GM21447 (cell line): ENCODE measurements around the gene SEMA3C.

Experiments used
- ATAC-seq: cut with Tn5 transposase; IDR thresholded peaks from one replicate; pipeline ENCODE4 v1.9.1; 2021; ENCODE audit not compliant: unreplicated experiment

Gene SEMA3C

DNA sequence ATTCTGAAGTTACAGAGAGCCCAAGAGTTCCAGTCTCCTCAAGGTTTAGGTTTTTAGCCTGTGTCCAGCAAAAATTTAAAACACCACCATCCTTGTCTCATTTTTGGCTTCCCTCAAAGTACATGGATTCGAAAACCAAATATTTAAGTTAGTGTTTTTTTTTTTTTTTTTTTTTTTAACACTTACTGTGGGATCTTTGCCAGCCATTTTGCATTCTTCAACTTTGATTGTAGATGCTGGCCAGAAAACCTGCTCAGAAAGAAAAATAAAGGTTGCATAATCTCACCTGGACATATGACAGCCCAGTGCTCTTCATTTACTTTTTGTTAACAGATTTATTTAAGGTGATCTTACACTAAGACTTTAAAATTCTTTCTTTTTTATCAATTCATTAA is 91.6 kb downstream of the SEMA3C start:
- no peak for ATAC-seq

DNA sequence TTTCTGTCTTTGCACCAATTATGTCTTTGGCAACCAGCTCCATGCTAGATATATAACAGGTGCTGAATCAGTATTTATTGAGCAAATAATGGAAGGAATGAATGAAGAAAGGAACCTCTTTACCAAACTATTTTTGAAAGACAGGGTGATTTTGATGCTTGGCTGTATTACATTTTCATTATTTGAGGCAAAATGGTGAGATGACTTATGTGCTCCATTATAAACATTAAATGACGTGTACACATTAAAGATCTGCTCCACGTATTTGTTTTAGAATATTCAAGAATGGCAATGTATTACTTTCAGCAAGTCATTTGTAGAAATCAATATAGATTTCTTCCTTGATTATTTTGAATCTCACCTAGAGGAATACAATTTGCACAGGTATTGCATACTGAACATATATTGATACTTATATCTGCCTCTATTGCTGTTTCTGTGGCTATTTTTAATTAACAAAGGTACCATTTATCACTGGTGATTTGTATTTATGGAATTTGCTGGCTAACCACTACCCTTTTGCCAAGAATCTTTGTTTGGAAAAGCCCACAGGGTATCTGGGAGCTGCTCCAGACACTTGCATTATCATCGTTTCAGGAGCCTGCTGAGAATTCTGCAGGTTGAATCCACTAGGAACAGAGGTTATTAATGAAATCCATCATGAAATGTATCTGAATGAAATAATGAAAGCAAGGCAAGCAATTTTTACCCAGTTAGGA is 92.2 kb downstream of the SEMA3C start:
- no peak for ATAC-seq

DNA sequence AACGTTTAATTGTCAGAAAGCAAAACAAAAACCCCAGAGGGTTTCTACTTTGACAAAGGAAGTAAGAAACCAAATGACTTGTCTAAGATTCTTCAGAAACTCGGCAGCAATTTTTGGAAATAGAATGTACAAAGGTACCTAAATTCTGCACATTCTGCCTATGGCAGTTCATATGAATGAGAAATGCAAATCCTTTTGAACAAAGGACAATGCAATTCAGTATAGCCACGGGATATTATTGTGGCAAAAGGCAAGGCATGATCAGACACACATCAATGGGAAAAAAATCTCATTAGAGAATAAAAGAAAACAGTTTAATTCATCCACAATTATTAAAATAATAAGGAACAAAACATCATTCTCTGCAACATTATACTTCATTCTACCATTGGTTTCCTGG is 93.4 kb downstream of the SEMA3C start:
- no peak for ATAC-seq

DNA sequence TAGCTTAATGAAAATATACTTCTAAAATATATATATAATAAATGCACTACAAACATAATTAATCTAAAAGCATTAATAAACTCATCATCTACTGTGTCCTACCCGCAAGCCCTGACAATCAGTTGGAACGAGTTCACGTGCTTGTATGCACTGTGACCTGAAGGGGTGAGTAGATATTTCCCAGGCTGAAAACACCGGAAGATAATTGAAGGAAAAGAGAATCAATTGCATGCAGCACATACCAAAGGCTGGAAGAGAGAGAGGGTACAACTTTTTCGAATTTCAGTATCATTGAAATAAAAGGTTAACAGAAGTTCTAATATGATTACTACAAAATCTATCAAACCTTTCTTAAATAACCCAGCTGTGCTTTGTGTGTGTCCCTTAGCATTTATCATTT is 94.6 kb downstream of the SEMA3C start:
- no peak for ATAC-seq

DNA sequence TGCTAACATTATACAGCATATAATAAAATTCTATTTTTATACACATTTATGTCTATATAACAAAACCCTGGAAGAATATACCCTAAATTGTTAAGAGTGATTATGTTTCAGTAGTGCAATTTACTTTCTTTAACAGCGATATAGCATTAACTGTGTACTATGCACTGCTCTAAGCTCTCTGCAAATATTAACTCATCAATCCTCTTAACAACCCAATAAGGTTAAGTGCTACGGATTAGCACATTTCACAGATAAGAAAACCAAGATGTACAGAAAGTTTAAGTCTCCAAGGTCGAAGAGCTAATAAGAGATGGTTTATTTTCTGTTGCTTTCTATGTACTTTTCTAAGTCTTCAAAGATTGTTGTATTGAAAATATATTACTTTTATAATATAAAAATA is 95.8 kb downstream of the SEMA3C start:
- ATAC-seq: no peak

DNA sequence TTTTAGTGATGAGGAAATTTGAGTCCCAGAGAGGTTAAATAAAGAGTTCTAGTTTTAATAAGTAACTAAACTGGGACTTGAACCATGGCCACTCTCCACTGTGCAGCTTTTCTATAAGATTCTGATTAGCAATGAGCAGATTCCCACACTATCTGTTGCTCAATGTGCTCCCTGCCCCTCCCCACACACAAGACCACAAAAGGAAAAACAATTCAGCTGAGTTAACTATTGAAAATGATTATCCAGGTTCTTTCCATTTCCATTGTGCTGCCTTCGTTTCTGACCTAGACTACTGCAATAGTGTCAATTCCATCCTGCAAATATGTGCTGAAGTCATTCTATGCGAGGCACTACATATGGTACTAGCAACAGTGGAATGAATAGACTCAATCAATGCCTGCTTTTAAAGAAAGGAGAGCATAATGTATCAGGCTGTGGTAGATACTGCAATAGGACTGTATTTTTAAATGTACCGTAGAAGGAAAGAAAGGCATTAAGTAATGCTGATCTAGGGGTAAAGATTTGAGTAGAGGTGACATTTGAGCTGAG is 97.0 kb downstream of the SEMA3C start:
- no peak for ATAC-seq

DNA sequence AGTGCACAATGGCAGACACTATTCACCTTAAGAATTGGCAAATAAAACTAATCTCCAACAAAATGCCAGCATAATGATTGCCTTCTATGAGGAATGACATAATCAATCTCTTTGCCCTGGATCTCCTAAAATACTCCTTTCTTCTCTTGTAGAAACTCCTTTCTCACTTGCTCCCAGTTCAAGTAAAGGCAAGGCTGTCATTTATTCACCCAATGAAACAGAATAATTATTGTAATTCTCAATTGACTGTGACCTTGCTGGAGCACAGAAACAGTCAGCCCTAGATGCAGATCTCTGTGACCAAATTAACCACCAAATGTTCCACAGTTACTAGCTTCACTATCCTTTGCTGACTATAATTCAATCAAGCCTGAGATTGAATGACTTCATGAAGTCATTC is 99.3 kb downstream of the SEMA3C start:
- no peak for ATAC-seq

DNA sequence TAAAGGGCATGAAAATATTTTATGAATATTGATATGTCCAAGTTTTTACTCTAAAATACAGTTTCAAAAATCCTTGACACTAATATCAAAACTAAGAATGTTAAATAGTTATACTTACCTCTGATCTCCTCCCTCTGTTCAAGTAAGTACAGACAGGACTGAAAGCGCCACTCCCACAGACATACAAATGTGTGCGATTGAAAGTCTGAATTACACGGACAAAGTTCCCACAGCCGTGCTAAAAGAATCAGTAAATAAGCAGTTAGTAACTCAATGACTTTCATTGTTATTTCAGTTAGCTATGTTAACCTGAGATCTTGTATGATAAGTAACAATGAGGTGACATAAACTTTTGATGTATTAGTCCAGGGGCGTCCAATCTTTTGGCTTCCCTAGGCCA is 100.7 kb downstream of the SEMA3C start:
- ATAC-seq: no peak

DNA sequence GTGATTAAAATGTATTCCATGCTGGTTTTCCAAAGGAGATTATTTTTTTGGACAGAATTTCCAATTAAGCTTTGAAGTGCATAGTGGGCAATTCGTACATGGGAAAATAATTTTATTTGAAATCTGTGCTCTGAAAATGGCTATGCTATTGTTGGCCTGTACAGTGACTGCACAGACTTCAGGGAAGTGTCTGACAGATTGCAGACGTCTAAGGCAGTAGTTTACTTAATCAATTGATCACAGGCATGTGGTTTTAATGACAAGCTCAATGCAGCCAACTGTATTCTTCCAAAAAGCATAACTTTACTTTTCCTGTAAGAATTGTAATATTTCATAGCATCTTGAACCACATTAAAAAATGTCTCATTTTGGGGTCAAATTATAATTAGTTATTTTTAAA is 102.0 kb downstream of the SEMA3C start:
- no peak for ATAC-seq

DNA sequence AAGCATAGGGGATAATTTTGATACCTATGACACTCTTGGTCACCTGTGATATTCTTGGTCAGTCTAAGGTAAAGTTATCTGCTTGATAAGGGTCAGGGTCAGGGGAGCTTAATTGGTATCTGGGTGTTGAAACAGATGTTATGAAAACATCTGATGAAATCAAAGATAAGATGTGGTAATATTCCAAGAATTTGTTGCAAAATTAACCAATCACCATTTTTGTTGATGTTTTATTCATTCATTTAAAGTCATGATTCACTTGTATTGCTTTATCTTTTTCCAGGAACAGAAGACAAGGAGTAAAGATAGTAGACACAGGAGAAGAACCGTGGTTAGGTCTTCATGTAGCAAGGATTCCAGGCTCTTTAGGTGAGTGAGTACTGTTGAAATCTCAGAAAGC is 103.1 kb downstream of the SEMA3C start:
- no peak for ATAC-seq

DNA sequence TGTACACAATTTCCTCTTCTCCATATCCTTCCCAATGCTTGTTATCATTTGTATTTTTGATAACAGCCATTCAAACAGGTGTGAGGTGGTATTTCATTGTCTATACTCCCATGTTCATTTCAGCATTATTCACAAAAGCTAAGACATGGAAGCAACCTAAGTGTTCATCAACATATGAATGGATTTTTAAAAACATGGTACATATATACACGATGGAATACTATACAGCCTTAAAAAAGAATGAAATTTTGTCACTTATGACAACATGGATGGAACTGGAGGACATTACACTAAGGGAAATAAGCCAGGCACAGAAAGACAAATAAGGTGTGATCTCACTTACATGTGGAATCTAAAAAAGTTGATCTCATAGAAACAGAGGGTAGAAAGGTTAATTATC is 109.3 kb downstream of the SEMA3C start:
- no peak for ATAC-seq

DNA sequence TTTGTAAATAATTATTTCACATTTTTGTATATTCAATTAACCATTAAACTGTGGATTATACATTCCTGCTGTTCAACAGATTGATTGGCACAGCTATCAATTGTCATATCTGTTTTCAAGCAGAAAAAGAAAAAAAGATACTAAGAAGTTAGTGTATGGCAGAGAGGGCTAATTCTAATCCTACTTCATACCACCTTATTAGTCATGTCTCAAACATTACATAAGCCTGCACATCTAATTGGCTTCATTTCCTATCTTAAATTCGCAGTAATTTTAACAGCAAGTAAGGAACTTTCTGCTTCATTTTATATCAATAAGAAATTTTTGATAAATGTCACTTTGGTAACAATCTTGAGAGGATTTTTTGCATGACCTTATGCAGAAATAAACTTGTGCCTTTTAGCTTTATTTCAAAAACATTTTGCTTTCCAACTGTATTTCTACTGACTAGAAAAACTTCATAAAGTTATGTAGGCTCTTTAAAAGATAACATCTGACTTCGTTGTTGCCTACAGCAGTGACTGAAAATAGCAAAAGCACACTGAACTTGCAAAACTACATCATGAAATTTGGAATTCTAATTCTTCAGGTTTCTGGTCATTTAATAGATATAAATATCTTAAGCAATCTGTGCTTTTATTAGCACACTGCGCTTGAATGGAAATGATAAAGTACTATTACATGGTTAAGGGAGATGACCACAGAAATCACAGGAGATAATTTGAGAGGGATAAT is 111.5 kb downstream of the SEMA3C start:
- no peak for ATAC-seq

DNA sequence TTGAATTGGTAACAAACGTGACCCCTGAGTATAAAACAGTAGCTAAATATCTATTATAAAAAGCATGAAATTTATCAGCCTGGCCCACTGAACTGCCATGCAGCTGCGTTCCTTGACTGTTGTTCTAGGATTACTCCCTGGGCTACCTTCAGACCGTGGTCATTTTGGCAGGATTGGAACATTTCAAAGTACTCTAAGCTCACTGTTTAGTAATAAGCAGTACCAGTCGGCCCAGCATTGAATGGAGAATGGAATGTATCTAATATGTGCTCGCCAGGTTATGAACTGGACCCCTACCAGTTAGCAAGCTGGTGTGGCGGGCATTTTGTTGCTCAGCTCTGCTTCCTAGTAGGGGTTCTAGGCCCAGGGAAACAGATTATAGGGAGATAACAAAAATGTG is 112.2 kb downstream of the SEMA3C start:
- ATAC-seq: no peak

DNA sequence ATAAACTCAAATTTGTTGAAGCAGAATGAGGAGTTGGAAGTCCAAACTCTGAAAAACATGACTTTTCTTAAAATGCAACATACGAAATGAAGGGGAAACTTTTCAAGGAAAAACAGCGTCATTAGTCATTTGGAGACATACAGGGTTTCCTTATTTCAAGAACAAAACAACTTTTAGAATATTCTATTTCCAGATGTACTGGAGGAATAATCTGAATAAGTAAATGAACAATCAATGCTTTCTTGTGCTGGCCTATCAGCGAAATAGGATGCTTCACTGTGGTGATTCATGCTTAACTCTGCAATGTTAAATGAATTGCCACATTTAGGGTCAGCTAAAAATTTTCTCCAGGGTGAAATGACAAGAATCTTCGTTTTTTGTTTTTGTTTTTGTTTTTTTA is 114.3 kb downstream of the SEMA3C start:
- no peak for ATAC-seq

DNA sequence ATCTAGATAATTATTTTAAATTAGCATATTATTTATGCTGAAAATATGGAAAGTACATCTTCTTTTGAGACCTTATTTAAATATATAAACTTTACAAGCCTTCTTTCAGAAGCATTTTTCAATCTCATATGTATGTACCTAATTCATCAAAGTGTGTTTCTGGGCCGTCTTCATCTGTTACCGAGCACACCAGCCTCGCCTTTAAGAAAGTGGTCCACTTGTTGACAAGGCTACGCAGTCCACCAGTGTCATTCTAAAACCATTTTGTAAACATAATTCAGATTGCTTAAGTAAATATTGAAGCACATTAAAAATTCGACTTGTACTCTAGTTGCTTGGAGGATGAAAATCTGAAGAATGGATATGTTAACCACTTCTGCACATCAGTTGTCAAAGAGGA is 116.3 kb downstream of the SEMA3C start:
- no peak for ATAC-seq

DNA sequence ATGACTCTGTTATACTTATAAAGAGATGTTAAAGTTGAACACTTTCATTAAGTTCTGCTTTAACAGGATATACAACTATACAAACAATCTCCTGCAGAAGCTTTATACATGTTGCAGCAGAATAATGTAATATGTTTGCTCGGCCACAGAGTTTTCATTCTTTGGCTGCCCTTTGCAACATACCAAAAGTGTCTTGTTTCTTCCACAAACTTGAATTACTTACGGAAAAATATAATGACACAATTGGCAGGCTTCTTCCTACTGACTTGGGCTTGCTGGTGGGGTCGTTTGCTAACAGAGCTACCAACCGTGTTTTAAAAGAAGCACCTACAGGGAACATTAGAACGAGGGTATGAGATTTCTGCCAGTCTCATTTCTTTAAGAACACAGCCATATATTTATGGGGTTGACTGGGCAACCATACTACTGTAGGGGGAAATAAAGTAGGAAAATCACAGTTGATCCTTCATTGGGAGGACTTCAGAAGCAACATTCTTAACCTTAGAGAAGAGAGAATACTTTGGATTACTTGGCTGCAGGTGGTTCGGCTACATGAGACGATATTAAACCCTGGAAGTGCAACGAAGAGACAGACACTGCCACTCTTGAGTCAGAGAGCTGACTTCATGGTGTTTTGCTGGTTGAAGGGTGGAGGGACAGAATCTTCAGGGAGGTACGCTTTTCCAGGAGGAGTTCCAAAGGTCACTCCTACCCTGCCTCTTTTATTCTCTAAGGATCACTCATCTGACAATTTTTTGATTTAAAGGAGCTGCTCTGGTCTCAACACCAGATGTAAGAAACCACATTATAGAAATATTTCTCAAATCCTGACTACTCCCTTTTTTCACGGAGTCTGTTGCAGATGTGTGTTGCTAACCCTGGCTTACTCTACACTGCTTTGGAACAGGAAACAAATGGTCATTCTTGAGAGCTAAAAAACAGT is 123.9 kb downstream of the SEMA3C start:
- no peak for ATAC-seq

DNA sequence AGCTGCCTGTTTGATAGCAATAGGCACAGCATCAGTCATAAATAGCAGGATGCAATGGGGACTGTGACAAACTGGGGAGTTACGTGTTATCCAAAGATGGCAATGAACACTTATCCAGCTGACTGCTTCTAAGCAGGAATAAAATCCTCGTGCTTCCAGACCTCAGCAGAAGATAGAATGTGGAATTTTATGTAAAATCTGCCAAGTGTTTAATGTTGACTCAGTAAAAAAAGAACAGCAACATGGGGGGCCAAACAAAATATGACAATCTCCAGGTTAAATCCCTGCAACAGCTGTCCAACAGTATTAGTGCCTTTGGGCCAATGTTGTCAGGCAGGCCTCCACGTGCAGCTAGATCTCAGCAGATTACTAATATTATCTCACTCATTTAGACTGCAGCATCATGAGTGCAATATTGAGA is 127.3 kb downstream of the SEMA3C start:
- no peak for ATAC-seq

DNA sequence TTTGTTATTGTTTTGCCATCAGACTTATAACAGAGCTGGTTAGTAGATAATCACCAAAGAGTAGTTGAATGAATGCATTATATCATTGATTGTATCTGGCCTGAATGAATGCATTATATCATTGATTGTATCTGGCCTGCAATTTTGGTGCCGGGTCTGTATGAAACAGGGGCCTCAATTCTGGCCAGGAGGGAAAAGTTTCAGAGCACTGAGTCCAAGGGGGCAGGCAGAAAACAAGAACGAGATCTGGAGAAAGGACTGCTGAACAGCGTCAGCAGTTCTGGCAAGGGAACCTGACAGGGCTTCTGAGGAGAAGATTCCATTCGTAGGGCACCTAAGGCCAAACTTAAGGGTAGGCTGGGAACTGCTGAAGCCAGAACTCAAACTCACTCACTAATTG is 128.0 kb downstream of the SEMA3C start:
- no peak for ATAC-seq

DNA sequence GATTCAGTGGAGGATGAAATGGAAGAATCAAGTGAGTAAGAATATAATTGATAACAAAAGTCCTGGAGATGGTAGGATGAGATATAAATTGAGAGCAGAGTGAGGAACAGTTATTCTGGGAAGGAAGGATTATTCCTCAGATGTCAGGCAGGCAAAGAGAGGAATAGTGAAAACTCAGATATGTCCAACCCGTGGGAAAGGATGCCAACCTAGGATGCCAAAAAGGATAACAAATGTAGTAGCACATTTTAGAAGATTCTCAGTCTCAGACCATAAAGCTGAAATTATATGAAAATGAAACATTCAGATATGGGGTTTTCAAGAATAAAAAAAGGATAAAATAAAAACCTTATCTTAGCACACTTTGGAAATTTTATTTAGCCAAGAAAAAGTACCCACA is 131.1 kb downstream of the SEMA3C start:
- ATAC-seq: no peak

DNA sequence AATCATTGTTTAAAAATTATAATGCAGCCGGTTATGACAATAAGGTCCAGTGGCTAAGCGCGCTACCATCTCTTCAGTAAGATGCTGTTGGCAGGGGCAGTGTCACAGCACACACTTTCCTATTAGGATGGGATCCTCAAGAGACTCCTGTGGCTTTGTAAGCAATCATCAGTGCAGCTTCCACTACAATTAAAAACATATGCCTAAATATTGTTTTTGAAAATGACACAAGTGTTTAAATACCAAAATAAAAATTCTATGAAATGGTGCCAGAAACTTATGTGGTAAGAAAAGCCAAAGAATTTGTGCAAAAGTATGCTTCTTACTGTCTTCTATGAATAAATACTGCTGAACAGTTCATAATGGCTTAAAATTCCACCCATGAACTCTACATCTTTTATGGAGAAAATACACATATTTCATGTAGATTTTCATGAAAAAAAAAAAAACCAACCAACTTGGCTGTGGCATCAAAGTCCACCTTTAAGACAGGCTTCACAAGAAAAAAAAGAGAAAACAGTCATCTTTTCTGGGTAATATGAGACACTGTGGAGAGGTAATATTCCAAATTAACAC is 132.8 kb downstream of the SEMA3C start:
- no peak for ATAC-seq

DNA sequence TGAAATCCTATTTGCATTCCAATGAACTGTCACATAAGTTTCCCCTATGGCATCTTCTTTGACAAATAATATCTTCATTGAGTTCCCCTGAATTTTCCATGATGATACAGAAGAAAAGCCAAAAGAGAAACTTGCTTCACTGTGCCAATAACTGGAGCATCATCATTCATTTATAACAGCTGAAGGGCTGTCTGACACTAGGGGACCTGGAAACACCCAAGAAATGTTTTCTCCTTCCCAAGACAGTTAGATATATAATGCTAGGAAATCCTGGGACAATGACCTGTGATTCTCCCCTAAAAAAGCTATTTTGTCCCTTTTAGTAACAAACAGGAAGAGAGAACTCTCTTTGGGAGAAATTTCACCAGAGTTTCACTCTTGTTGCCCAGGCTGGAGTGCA is 133.6 kb downstream of the SEMA3C start:
- ATAC-seq: no peak
